ES-I3 (cell line): Measurements from ENCODE around the gene NRF1.

Source experiments
- H3K36me3 ChIP-seq: 2 replicates; pipeline ENCODE4 v1.6.1; 2013; ENCODE audit warnings: mild to moderate bottlenecking, low read length, control low read depth, moderate library complexity; ENCODE audit not compliant: insufficient read depth
- H3K4me1 ChIP-seq: 2 replicates; pipeline ENCODE4 v1.6.1; 2013; ENCODE audit warnings: mild to moderate bottlenecking, control low read depth, low read length; ENCODE audit not compliant: insufficient read depth
- H3K9ac ChIP-seq: 2 replicates; pipeline ENCODE4 v1.6.1; 2013; ENCODE audit warnings: low read depth, mild to moderate bottlenecking, low read length, moderate library complexity
- H3K9me3 ChIP-seq: 2 replicates; pipeline ENCODE4 v1.6.1; 2013; ENCODE audit warnings: mild to moderate bottlenecking, low read length, moderate library complexity; ENCODE audit not compliant: control insufficient read depth, insufficient read depth

NRF1 gene

GRCh38 chr7:129764247-129765084 lies 152.9 kb downstream of the NRF1 start:
- Histone ChIP-seq H3K36me3 (no peaks in the 10 kb centered on the region), H3K9ac (no peak overlapping the region), H3K9me3 (no peaks in the 10 kb centered on the region), H3K4me1 (no peaks in the 10 kb centered on the region)

DNA sequence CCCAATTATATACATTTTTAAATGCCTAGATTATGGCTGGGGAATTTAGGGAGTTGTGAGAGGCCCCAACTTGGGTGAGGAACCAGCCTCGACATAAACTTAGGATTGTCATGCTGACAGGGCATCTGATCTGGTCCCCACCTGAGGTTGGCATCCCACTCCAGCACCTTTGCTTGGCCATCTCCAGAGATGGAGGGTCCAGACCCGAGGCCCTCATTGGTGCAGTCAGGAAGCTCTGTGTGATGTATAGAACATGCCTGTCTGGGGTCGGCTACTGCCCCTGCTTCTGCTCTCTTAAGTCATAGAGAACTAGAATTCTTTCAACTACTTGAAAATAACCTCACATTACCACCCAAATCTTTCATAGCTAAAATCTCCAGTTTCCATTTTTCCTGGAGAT lies 153.8 kb downstream of the NRF1 start:
- Histone ChIP-seq H3K9ac (no peak overlapping the region), H3K9me3 (no peaks in the 10 kb centered on the region), H3K4me1 (no peaks in the 10 kb centered on the region), H3K36me3 (no peaks in the 10 kb centered on the region)

- Histone ChIP-seq H3K4me1 (peaks cover 15% of the 10 kb centered on the region; the same call in 1 of the 2 replicates), H3K36me3 (no peaks in the 10 kb centered on the region), H3K9me3 (no peaks in the 10 kb centered on the region), H3K9ac (no peak overlapping the region)
These were observed 155.8 kb downstream of the NRF1 start for GRCh38 chr7:129767120-129768015.

GRCh38 chr7:129768614-129769399 lies 157.3 kb downstream of the NRF1 start:
- Histone ChIP-seq H3K9me3 (no peaks in the 10 kb centered on the region), H3K4me1 (peaks cover 26% of the 10 kb centered on the region; the same call in 1 of the 2 replicates), H3K36me3 (no peaks in the 10 kb centered on the region), H3K9ac (no peak overlapping the region)

DNA sequence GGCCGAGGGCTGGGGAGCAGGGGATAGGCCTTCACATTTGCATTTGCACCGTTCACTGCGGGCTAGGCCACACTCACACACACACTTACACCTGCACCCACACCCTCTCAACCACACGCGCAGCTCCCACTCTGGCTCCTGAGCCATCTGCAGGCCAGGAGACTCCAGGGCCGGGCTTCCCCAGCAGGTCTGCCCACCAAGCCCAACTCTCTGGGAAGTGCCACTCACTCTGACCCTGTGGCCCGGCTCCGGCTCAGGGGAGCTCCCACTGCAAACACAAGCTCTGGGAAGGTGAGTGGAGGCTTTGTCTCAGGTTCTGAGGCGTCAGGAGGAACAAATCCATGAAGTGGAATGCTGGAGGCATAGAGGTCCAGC lies 157.9 kb downstream of the NRF1 start:
- Histone ChIP-seq H3K9ac (no peak overlapping the region), H3K4me1 (peaks cover 32% of the 10 kb centered on the region; the same call in 1 of the 2 replicates), H3K36me3 (no peaks in the 10 kb centered on the region), H3K9me3 (no peaks in the 10 kb centered on the region)

DNA sequence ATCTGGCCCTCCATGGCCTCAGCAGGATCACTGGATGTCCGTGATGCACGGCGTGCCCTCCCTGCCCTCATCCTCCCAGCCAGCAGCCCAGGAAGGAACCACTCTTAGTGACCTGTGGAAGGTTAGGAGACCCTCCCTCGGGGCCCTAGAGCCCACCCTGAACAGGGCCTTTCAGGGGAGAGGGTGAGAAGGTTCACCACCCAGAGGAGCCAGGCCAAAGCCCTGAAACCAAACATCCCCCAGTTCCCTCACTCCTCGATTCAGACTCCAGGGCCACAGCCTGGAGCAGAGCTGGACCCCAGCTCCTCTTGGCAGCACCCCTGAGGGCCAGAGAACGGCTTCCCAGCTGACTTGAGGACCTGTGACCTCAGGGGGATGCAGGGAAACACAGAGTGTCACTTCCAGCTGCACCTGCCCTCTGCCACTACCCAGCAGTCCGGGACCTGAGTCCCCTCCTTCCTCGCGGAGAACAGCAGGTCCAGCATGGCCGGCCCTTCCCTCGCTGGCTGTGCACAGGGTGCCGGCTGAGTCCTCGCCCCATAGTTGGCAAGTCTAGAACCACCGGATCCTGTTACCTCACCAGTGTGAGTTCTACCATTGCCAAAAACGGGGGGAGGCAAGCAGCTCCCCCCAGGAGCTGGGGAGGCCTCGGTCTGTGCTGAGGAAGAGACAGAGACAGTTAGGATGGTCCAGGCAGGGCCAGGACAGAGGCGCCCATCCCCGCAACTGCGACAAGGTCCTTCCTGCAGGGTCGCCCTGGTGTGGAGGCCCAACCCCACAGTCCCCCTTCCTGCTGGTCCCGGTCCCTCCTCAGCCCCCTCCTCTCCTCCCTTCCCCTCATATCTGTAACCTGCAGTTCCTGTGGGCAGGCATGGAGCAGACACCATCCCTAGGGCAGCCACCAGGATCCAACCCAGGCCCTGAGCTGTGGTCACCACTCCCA lies 158.6 kb downstream of the NRF1 start:
- H3K9me3 ChIP-seq = no peaks in the 10 kb centered on the region
- H3K9ac ChIP-seq = no peak overlapping the region
- no peaks in the 10 kb centered on the region for H3K36me3 ChIP-seq
- H3K4me1 ChIP-seq = peaks cover 39% of the 10 kb centered on the region; the same call in 1 of the 2 replicates

DNA sequence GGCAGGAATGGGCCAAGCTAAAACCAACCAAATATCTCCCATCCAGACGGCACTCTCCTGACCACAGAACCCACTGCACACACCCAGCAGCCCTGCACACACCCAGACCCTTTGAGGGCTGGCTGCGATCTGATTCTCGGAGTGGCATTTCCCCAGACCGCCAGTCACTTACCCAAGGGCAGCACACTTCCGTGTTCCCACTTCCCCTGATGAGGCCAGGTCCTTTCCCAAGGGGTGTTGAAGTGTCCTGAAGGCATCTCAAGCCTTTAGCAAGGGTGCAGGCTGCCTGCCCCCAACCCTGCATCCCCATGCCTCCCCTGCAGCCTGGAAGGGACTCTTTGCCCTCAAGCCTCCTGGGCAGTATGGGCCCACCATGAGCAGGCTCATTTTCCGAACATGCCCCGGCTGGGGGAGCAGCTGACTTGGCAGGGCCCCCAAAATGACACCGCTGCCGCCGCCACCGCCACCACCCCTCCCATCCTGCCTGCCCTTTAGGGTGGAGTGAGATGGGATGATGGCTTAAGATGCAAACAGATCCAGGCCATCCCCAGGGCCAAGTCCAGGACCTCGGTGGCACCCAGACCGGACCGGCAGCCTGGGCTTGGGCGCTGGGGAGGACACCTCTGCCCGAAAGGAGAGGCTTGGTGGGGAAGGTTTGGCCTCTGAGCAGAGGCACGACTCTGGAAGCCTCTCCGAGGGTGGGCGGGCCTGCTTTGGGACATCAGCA lies 159.8 kb downstream of the NRF1 start:
- no peaks in the 10 kb centered on the region for H3K36me3 ChIP-seq
- no peak overlapping the region for H3K9ac ChIP-seq
- H3K4me1 ChIP-seq = peaks cover 48% of the 10 kb centered on the region; the same call in 1 of the 2 replicates
- no peaks in the 10 kb centered on the region for H3K9me3 ChIP-seq

- Histone ChIP-seq H3K4me1 (peaks cover 50% of the 10 kb centered on the region), H3K36me3 (no peaks in the 10 kb centered on the region), H3K9me3 (no peaks in the 10 kb centered on the region), H3K9ac (no peak overlapping the region)
These were observed 160.5 kb downstream of the NRF1 start for GRCh38 chr7:129771928-129772479.

- Histone ChIP-seq H3K9me3 (no peaks in the 10 kb centered on the region), H3K36me3 (no peaks in the 10 kb centered on the region), H3K4me1 (peaks cover 56% of the 10 kb centered on the region), H3K9ac (no peak overlapping the region)
These were observed 161.2 kb downstream of the NRF1 start for GRCh38 chr7:129772646-129773280.

GRCh38 chr7:129773328-129773731 lies 161.8 kb downstream of the NRF1 start:
- Histone ChIP-seq H3K9me3 (no peaks in the 10 kb centered on the region), H3K9ac (no peak overlapping the region), H3K36me3 (no peaks in the 10 kb centered on the region), H3K4me1 (peaks cover 58% of the 10 kb centered on the region)

DNA sequence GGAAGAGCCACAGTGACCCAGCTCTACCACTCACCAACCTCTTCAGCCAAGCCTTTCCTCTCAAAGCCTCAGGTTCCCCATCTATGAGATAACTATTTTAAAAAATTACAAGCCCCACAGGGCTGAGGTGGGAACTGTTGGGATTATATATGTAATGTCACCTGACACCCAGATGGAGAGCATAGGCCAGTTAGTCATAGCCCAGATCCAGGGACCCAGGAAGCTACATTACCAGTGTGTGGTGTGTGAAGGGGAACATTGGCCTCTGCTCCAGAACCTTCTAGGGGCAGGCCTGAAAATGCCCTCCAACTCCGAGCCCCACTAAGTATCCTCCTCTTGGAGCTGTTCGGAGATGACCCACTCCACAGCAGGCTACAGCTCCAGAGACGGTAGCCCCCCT lies 162.4 kb downstream of the NRF1 start:
- peaks cover 58% of the 10 kb centered on the region for H3K4me1 ChIP-seq
- no peaks in the 10 kb centered on the region for H3K36me3 ChIP-seq
- H3K9me3 ChIP-seq = no peaks in the 10 kb centered on the region
- H3K9ac ChIP-seq = no peak overlapping the region

DNA sequence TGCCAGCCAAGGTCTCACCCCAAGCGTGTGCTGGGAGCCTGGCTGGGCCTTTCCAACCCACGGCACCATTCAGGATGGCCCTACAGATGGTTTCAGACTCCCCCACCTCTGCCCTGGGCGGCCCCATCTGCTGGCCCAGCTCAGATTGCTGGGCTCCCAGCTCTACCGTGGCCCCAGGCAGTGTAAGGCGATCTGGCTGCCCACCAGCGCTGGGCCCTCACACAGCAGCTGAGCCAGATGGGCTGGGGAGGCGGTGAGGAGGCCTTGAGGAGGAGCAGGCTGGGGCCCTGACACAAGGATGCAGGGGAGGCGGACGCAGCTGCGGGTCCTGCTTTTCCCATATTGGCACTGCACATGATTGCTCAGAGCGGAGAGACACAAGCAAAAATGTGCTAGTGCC lies 162.8 kb downstream of the NRF1 start:
- Histone ChIP-seq H3K9me3 (no peaks in the 10 kb centered on the region; the same call in 1 of the 2 replicates), H3K4me1 (peaks cover 58% of the 10 kb centered on the region), H3K36me3 (no peaks in the 10 kb centered on the region), H3K9ac (no peak overlapping the region)
